BLaER1 treated with 17β-estradiol and CSF1 and Interleukin-3, amounts not matched to agents 10 nM and 100 nM (cell line): ENCODE measurements around the gene ULK4.

Experiments used
- H3K27ac ChIP-seq, 11 experiments: shearing (Covaris generic); formaldehyde crosslinking; 2 replicates each; pipeline ENCODE4 v1.8.1; 2022
- H3K27me3 ChIP-seq, 11 experiments: shearing (Covaris generic); formaldehyde crosslinking; 2 replicates each; pipeline ENCODE4 v1.8.1; 2022
- H3K36me3 ChIP-seq, 11 experiments: shearing (Covaris generic); formaldehyde crosslinking; 2 replicates each; pipeline ENCODE4 v1.8.1; 2022
- H3K4me1 ChIP-seq, 10 experiments: shearing (Covaris generic); formaldehyde crosslinking; 2 replicates each; pipeline ENCODE4 v1.8.1; 2022
- H3K4me2 ChIP-seq, 11 experiments: shearing (Covaris generic); formaldehyde crosslinking; 2 replicates each; pipeline ENCODE4 v1.8.1; 2022
- H3K4me3 ChIP-seq, 10 experiments: shearing (Covaris generic); formaldehyde crosslinking; 2 replicates each; pipeline ENCODE4 v1.8.1; 2022
- H3K9ac ChIP-seq, 11 experiments: shearing (Covaris generic); formaldehyde crosslinking; 2 replicates each; pipeline ENCODE4 v1.8.1; 2022
- H3K9me3 ChIP-seq, 11 experiments: shearing (Covaris generic); formaldehyde crosslinking; replicated peaks in 1 of 11; 2 replicates each; pipeline ENCODE4 v1.8.1; 2022
- H4K20me1 ChIP-seq, 11 experiments: shearing (Covaris generic); formaldehyde crosslinking; 2 replicates each; pipeline ENCODE4 v1.8.1; 2022
- Cebpa-rat ChIP-seq, 11 experiments: shearing (Covaris generic); IDR thresholded peaks; 2 replicates each; pipeline ENCODE4 v1.8.1; 2022

Gene ULK4

DNA sequence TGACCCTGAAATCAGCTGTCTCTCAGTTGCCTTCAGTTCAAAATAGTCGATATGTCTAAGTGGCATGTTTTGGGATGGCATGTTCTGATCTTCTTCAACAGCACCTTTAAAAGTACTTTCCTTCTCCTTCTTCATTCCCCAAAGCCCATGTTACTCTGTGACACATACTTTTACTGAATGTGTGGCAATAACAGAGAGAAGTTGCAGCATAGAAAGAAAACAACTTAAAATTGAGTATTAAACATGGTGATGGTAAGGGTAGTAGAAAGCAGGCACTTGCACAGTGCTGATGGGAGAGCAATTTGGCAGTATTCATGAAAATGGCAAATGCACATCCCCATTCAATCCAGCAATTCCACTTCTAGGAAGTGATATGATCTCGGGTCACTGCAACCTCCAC lies 12.3 kb upstream of the ULK4 start:
- no peak overlapping the region for H3K27ac ChIP-seq
- no peaks in the 10 kb centered on the region for H3K9me3 ChIP-seq
- no peak overlapping the region for H3K4me3 ChIP-seq
- TF ChIP-seq Cebpa-rat (IDR thresholded peaks at IDR 0.05): no peak
- no peak overlapping the region for H3K4me2 ChIP-seq
- H3K4me1 ChIP-seq: peaks cover 0 to 11% (median 5%) of the 10 kb centered on the region in 10 experiments; a peak in 7 of 20 replicates
- no peak overlapping the region for H3K9ac ChIP-seq
- H3K36me3 ChIP-seq: no peaks in the 10 kb centered on the region
- H4K20me1 ChIP-seq: no peaks in the 10 kb centered on the region
- no peaks in the 10 kb centered on the region for H3K27me3 ChIP-seq

DNA sequence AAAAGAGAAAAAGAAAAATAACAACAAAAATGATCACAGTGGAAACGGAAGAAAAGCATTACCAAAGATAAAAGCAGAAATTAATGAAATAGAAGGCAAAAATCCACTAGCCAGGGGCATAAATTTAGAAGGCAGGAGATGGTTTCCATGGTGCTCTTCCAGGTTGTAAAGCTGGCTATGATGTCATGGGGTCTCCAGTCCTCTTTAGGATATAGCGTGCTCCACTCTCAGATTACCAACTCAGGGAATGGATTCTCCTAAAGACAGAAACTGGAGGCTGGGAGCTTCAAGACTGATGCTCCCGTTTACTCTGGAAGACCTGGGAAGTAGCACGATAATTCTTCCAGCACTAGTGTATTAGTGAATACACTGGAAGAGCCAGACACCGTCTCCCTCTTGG lies 10.9 kb upstream of the ULK4 start:
- Histone ChIP-seq H3K4me3 (no peak overlapping the region), H3K4me1 (peaks cover 0 to 7% (median 5%) of the 10 kb centered on the region in 10 experiments; a peak in 7 of 20 replicates), H3K4me2 (no peak overlapping the region), H3K27ac (no peak overlapping the region), H3K36me3 (no peaks in the 10 kb centered on the region), H3K27me3 (no peaks in the 10 kb centered on the region), H3K9me3 (no peaks in the 10 kb centered on the region), H3K9ac (no peak overlapping the region), H4K20me1 (no peaks in the 10 kb centered on the region)
- TF ChIP-seq Cebpa-rat (IDR thresholded peaks at IDR 0.05): no peak

DNA sequence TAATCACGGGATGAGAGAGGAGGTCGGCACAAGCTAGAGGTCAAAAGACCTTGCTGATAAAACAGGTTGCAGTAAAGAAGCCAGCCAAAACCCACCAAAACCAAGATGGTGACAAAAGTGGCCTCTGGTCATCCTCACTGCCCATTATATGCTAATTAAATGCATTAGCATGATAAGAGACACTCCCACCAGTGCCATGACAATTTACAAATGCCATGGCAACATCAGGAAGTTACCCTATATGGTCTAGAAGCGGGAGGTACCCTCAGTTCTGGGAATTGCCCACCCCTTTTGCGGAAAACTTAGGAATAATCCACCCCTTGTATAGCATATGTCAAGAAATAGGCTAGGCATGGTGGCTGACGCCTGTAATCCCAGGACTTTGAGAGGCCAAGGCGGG lies 4.3 kb upstream of the ULK4 start:
- Histone ChIP-seq H3K36me3 (no peaks in the 10 kb centered on the region), H3K9me3 (no peaks in the 10 kb centered on the region), H3K4me2 (peak overlapping the region in 3 of 11 experiments; percentile 3 to 35 (median 18); a peak in 2 of 22 replicates), H3K27ac (no peak overlapping the region), H4K20me1 (no peaks in the 10 kb centered on the region), H3K27me3 (no peaks in the 10 kb centered on the region), H3K4me3 (no peak overlapping the region), H3K9ac (no peak overlapping the region), H3K4me1 (peaks cover 3 to 14% (median 9%) of the 10 kb centered on the region in 10 experiments; a peak in 17 of 20 replicates)
- no peak for TF ChIP-seq Cebpa-rat (IDR thresholded peaks at IDR 0.05)

DNA sequence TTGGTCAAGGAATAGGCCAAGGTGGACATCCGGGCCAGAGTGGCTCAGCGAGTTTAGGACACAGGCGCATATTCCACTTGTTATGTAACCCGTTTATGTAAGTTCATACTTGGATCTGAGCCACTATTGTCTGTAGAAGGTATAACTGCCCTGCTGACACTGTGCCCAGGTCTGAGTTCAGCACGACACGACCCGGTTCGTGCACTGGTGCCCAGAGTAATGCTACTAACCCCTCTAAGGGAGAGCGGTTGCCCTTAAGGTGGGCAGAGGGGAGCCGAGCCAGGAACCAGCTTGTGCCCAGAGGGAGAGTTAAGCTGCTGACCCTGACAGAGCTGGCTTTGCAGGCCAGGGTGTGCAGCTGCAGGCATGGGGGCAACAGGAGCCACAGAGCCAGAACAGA lies 1.9 kb upstream of the ULK4 start:
- peaks cover 13 to 26% (median 20%) of the 10 kb centered on the region in 10 experiments for H3K4me1 ChIP-seq
- H3K27ac ChIP-seq: no peak overlapping the region
- no peak overlapping the region for H3K4me2 ChIP-seq
- H3K9ac ChIP-seq: no peak overlapping the region
- no peaks in the 10 kb centered on the region for H3K9me3 ChIP-seq
- no peak for TF ChIP-seq Cebpa-rat (IDR thresholded peaks at IDR 0.05)
- no peak overlapping the region for H3K4me3 ChIP-seq
- H3K27me3 ChIP-seq: no peaks in the 10 kb centered on the region
- H3K36me3 ChIP-seq: no peaks in the 10 kb centered on the region
- H4K20me1 ChIP-seq: no peaks in the 10 kb centered on the region; a peak in 1 of 22 replicates

DNA sequence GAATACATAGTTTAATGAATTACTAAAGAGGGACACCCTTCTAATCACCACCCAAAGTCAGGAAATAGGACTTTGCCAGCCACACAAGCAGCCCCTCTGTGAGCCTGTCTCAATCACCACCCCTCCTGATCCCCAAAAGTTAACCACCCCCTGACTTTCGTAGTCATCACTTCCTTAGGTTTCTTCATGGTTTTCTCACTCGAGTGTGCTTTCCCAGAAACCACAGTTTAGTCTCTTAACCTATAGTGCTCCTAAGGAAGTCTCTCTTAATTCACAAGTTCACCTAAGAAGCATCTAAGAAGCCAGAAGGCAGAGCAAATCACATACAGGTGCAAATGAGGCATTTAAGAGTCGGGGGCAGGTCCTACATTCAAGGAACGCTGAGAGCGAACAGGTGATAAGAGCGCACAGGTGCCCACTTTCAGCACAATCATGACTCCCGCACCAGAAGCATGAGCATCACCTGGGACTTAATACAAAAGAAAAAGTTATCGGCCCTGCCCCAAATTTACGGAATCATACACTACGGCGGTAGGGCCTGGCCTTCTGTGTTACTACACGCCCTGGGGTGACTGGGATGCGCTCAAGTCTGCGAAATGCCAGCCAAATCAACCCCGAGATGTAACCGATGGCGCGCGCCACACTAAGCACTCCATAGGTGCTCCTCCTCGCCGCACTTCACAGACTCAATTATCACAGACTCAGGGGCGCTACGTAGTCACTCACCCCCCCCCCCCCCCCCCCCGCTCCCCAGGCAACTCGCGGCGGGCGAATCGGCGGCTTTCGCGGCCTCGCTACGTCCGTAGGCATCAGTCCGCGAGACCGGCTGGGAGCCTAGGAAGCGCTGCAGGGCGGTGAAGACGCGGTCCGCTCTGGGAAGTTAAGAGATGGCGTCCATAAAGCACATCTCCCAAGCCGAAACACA lies 815 bp downstream of the ULK4 start:
- Histone ChIP-seq H3K36me3 (peaks cover 0 to 4% (median 0%) of the 10 kb centered on the region in 11 experiments; a peak in 2 of 22 replicates), H3K4me1 (peaks cover 13 to 21% (median 18%) of the 10 kb centered on the region in 10 experiments), H3K9ac (peak overlapping the region; percentile 79 to 93 (median 86)), H3K4me2 (peak overlapping the region; percentile 80 to 98 (median 93)), H3K4me3 (peak overlapping the region; percentile 72 to 97 (median 84)), H3K27me3 (no peaks in the 10 kb centered on the region), H3K27ac (peak overlapping the region; percentile 69 to 95 (median 89)), H3K9me3 (no peaks in the 10 kb centered on the region), H4K20me1 (no peaks in the 10 kb centered on the region; a peak in 1 of 22 replicates)
- TF ChIP-seq Cebpa-rat (IDR thresholded peaks at IDR 0.05): no peak

DNA sequence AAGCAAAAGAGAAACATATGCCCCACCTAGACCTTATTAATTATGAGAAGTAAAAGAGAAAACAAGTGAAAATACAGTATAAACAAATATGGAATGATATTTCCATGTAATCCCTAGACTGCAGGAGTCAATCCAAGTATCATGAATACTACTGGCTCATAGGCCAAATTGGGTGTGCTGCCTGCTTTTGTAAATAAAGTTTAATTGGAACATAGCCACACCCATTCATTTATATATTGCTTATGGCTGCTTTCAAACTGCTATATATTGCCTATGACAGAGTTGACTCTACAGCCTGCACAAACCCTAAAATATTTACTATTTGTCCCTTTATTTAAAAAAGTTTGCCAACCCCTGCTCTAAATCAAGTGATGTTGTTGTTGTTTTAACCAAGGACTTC lies 5.3 kb downstream of the ULK4 start:
- Histone ChIP-seq H4K20me1 (no peaks in the 10 kb centered on the region; a peak in 1 of 22 replicates), H3K4me2 (no peak overlapping the region), H3K4me1 (peaks cover 10 to 13% (median 11%) of the 10 kb centered on the region in 10 experiments), H3K4me3 (no peak overlapping the region), H3K36me3 (peaks cover 5 to 35% (median 26%) of the 10 kb centered on the region in 11 experiments; a peak in 17 of 22 replicates), H3K9ac (no peak overlapping the region), H3K9me3 (peaks cover 0 to 6% (median under 1%) of the 10 kb centered on the region in 11 experiments; a peak in 5 of 22 replicates), H3K27me3 (no peaks in the 10 kb centered on the region), H3K27ac (no peak overlapping the region)
- no peak for TF ChIP-seq Cebpa-rat (IDR thresholded peaks at IDR 0.05)

DNA sequence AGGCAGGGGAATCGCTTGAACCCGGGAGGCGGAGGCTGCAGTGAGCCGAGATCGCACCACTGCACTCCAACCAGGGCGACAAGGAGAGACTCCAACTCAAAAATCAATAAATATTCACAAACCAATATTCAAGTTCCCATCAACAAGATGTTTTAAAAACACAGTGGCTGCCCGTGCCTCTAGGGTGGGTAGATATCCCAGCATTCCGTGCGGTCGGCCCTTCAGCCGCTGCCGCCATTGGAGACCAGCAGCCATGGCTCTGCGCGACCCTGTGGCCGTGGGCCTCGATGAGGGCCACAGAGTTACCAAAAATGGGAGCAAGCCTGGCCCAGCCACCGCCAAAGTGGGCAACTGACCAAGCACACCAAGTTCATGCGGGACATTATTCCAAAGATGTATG lies 6.7 kb downstream of the ULK4 start:
- peaks cover 12 to 46% (median 39%) of the 10 kb centered on the region in 11 experiments; a peak in 20 of 22 replicates for H3K36me3 ChIP-seq
- no peak overlapping the region for H3K4me3 ChIP-seq

DNA sequence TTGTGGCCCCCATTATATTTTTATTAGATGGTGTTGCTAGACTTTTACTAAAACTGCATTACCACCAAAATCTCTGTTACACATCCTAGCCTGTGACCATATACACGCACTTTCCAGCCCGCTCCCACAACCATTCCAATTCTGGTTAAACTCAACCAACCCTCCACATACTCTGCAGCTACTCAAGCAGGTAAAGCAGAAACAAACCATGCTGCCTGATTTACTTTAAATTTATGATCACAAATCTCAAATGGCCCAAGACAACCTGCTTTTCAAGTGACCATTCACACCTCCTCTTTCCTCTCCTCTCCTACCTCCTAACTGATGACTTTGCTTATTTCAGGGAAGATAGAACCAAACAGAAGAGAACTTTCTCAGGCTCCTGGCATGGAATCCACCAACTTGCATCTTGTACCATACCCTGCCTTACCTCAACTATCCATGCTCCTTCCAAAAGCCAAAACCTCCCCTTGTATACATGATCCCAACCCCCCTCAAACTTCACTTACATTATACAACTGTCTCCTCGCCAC lies 18.5 kb downstream of the ULK4 start:
- Histone ChIP-seq H3K4me1 (no peaks in the 10 kb centered on the region), H3K9ac (no peak overlapping the region), H3K27ac (no peak overlapping the region), H3K9me3 (peaks cover 19 to 37% (median 29%) of the 10 kb centered on the region in 11 experiments), H3K4me3 (no peak overlapping the region), H4K20me1 (no peaks in the 10 kb centered on the region), H3K36me3 (peaks cover 23 to 53% (median 31%) of the 10 kb centered on the region in 11 experiments), H3K27me3 (no peaks in the 10 kb centered on the region), H3K4me2 (no peak overlapping the region)
- TF ChIP-seq Cebpa-rat (IDR thresholded peaks at IDR 0.05): no peak

More for the DNA sequence above, 6.7 kb downstream of the ULK4 start:
- no peak overlapping the region for H3K4me2 ChIP-seq
- H3K9ac ChIP-seq: no peak overlapping the region
- no peak for TF ChIP-seq Cebpa-rat (IDR thresholded peaks at IDR 0.05)
- H3K27ac ChIP-seq: no peak overlapping the region
- H4K20me1 ChIP-seq: no peaks in the 10 kb centered on the region
- peaks cover under 1 to 4% (median 2%) of the 10 kb centered on the region in 10 experiments for H3K4me1 ChIP-seq
- H3K27me3 ChIP-seq: no peaks in the 10 kb centered on the region
- H3K9me3 ChIP-seq: peaks cover 0 to 10% (median 5%) of the 10 kb centered on the region in 11 experiments; a peak in 6 of 22 replicates

DNA sequence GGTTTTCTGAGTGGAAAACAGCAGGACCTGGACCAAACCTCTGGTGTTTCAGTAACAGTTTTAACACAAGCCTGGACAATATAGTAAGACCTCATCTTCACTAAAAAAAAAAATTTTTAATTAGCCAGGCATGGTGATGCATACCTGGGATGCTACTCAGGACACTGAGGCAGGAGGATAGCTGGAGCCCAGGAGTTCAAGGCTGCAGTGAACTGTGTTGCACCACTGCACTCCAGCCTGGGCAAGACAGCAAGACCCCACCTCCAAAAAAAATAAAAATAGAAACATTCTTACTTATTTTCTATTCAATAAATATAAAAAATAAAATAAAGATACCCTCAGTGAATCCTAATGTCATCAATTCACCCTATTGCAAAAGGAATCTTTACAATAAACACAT lies 21.5 kb downstream of the ULK4 start:
- Histone ChIP-seq H3K4me3 (no peak overlapping the region), H4K20me1 (no peaks in the 10 kb centered on the region), H3K9me3 (peaks cover 19 to 32% (median 25%) of the 10 kb centered on the region in 11 experiments), H3K27ac (no peak overlapping the region), H3K4me1 (no peaks in the 10 kb centered on the region), H3K36me3 (peaks cover 9 to 35% (median 18%) of the 10 kb centered on the region in 11 experiments; a peak in 21 of 22 replicates), H3K27me3 (no peaks in the 10 kb centered on the region), H3K4me2 (no peak overlapping the region), H3K9ac (no peak overlapping the region)
- TF ChIP-seq Cebpa-rat (IDR thresholded peaks at IDR 0.05): no peak
